ENCODE results near the gene XRCC1.
"Not testable (repeated sequence)": the region's sequence is repeated elsewhere in the genome, so short reads cannot be mapped to it uniquely, and the experiment has no call there.

Gene XRCC1

DNA sequence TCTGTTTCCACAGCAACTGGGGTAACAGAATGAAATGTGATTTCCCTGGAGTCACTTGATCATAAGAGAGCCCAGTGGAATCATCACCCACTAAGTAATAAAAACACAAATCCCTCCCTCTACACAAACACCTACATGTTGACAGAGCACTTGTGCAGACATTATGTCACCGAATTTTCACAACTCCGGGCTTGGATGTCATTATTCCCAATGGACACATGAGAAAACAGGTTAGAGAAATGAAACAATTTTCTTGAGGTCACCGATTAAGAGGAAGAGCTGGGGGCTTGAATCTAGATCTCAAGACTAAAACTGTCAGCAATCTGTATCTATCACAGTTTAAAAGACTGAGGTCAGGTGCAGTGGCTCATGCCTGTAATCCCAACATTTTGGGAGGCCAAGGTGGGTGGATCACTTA lies 3.1 kb downstream of the XRCC1 start:
- DNase-seq, result no peak

GRCh38 chr19:43570174-43570791 lies 5.0 kb downstream of the XRCC1 start:
- no peak for DNase-seq

DNA sequence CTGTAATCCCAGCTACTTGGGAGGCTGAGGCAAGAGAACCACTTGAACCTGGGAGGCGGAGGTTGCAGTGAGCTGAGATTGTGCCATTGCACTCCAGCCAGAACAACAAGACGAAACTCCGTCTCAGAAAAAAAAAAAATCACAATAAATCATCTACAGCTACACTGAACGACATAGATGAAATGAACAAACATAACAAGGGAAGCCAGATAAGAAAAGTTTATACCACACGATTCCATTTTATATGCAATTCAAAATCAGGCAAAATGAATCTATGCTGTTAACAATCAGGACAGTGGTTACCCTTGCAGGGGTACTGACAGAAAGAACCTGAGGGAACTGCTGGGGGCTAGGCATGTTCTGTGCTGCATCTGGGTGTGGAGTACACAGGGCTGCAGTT lies 5.7 kb downstream of the XRCC1 start:
- DNase-seq, result no peak

GRCh38 chr19:43564800-43565199 lies 10.5 kb downstream of the XRCC1 start:
- no peak for DNase-seq

- DNase-seq, result no peak
These were observed 11.4 kb downstream of the XRCC1 start for GRCh38 chr19:43563816-43564457.

GRCh38 chr19:43562698-43563241 lies 12.6 kb downstream of the XRCC1 start:
- DNase-seq, result peak; percentile 71

GRCh38 chr19:43562226-43562697 lies 13.1 kb downstream of the XRCC1 start:
- peak; percentile 64 for DNase-seq

DNA sequence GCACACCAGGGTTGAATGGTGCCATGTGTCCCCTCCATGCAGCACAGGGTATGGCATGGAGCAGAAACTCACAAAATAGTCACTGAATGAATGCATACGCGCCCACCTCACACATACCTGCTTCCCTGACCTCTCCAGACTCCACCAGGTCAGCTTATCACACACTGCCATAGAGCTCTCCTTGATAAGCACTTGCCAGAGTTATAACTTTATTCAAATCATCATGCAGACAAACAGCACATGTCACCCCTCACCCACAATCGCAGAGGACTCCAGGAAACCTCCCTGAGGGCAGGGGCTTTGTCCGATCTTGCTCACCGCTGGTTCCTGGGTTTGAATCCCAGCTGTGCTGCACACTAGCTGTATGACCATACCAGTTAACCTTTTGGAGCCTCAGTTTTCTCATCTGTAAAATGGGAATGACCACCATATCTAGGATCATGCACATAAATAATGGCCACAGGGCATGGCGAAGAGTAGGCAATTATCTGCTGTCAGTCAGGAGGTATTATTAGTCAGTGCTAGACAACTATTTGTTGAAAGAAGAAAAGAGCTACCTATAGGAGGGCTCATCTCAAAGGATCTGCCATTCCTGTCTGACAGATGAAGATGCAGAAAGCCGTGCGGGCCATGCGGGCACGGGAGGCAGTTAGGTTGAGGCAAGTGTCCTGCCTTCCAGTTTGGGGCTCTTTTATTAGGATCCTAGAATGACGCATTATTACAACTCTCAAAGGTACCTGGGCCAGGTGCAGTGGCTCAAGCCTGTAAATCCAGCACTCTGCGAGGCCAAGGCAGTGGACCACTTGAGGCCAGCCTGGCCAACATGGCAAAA lies 14.0 kb downstream of the XRCC1 start:
- DNase-seq, result no peak

- DNase-seq, result no peak
These were observed 14.6 kb downstream of the XRCC1 start for GRCh38 chr19:43560687-43561086.

GRCh38 chr19:43555185-43555770 lies 20.0 kb downstream of the XRCC1 start:
- DNase-seq, result peak; percentile 73

DNA sequence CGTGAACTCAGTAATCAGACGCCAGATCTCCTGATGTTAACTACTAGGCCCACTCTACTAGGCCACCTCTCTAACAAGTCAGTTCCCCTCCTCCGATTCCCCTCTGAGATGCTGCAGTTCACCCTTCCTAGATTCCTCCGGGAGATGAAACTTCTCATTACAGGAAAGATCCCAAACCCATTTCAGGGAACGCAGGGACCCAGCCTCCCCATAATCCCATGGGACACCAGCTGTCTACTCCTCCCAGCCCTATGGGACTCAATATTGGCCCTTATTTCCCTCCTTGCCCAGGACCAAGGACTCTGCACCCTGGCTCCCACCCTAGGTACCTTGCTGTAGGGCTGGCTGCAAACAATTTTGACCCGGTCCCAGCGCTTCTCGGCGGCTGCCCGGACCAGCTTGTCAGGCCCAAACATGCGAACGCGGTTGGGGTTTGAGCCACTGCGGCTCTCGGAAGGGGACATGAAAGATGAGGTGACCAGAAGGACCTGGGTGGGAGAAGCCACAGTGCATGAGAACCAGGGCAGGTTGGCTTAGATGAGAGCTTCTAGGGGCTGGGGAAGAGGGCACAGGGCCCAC lies 20.9 kb downstream of the XRCC1 start:
- no peak for DNase-seq

GRCh38 chr19:43553656-43554055 lies 21.7 kb downstream of the XRCC1 start:
- DNase-seq, result no peak

DNA sequence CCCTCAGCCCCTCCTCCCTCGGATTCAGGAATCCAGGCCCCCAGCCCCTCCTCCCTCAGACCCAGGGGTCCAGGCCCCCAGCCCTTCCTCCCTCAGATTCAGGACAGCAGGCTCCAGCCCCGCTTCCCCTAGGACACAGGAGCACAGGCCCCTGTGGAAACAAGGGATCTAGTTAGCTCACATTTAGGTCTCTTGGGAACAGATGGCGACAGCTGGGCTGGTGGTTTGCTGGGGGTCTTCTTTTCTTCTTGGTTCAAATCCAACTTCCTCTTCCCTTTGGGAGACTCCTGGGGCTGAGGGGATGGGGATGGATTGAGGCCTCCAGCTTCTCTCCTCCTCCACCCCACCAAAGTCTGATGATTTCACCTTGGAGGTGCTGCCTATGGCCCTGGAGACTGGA lies 22.7 kb downstream of the XRCC1 start:
- DNase-seq, result no peak

- no peak for DNase-seq
These were observed 23.2 kb downstream of the XRCC1 start for GRCh38 chr19:43552198-43552450.

DNA sequence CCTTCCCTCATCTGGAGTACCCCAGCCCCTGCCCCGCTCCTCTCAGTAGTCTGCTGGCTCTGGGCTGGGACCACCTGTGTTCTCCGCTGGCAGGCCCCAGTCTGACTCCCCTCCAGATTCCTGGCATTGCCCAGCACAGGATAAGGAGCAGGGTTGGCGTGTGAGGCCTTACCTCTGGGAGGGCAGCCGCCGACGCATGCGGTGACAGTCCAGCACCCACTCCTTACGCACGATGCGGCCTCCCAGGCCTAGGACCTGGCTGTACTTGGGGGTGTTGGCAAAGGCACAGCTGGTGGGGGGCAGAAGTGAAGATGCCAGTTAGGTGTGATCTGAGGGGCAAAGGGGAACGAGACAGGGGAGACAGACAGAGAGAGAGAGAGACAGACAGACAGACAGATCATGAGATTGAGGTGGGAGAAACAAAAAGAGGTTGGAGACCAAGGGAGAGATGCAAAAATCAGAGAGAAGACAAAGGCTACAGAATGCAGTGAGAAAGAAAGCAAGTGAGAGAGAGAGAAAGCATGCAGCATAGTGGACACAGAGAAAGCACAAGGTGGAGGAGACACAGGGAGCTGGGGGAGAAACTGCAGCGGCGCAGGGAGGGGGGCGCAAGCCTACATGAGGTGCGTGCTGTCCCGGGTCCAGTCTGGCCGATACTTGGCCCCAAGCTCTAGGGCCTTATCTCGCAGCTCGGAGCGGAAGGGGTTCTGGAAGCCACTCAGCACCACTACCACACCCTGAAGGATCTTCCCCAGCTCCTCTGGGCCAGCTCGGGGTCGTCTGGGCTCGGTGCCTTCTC lies 23.7 kb downstream of the XRCC1 start:
- DNase-seq, result no peak

- DNase-seq, result no peak
These were observed 26.6 kb downstream of the XRCC1 start for GRCh38 chr19:43548706-43549105.

DNA sequence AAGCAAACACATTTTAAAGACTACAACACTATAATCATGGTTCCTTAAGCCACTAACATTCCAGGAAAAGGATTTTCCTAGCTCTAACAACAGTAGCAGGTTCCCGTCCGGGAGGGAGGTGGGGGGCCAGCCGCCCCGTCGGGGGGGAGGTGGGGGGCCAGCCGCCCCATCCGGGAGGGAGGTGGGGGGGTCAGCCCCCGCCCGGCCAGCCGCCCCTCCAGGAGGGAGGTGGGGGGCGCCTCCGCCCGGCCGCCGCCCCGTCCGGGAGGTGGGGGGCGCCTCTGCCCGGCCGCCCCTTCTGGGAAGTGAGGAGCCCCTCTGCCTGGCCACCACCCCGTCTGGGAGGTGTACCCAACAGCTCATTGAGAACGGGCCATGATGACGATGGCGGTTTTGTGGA lies 27.4 kb downstream of the XRCC1 start:
- not testable (repeated sequence) for DNase-seq

GRCh38 chr19:43546581-43546980 lies 28.7 kb downstream of the XRCC1 start:
- no peak for DNase-seq

DNA sequence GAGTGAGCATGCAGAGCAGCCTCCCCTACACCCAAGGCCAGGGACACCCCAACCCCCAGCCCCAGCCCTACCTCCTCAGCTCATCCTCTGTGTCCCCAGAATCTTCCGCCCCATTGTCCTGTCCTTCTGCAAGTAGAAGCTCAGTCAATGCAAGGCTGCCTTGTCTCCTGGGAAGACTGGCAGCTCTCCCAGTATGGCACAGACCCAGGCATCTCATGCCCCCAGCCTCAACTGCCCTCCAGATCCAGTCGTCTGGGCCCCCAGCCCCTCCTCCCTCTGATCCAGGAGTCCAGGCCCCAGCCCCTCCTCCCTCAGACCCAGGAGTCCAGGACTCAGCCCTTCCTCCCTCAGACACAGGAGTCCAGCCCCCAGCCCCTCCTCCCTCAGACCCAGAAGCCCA lies 29.3 kb downstream of the XRCC1 start:
- no peak for DNase-seq

GRCh38 chr19:43545276-43545675 lies 30.1 kb downstream of the XRCC1 start:
- no peak for DNase-seq

- no peak for DNase-seq
These were observed 31.2 kb downstream of the XRCC1 start for GRCh38 chr19:43544077-43544476.

DNA sequence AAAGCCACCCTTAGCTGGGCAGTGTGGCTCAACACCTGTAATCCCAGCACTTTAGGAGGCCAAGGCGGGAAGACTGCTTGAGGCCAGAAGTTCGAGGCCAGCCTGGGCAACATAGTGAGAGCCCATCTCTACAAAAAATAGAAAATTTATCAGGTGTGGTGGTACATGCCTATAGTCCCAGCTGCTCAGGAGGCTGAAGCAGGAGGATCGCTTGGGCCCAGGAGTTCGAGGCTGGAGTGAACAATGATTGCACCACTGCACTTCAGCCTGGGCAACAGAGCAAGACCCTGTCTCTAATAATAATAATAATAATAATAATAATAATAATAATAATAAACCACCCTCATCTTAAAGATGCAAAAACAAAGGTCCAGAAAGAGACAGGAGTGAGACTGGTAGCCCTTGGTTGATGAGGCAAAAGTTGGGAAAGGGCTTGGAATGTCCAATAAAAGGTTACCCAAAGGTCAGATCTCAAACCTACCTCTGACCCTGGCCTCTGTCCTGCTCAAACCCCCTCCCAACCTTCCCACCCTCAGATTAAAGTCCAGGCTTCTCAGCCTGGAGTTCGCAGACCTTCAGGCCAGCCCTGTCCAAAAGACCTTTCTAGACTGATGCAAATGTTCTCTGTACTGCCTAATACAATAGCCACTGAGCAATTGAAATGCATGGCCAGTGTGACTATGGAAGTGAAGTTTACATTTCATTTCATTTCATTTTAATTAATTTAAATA lies 33.2 kb downstream of the XRCC1 start:
- DNase-seq, result no peak

Data from activated CD4-positive, CD25-positive, alpha-beta regulatory T cell treated with anti-CD3 and anti-CD28 coated beads, Interleukin-2, amount 50 U/mL, for 72 hours (primary cell).